NCI-H1092 (cell line): ENCODE data around the gene GH2.

Experiments
- DNase-seq: peaks from one replicate; lab custom pipeline; 2025; lab: John Stamatoyannopoulos, UW

Gene GH2

GRCh38 chr17:63840591-63841349, 41.0 kb downstream of the GH2 start:
- DNase-seq = no peak

DNA sequence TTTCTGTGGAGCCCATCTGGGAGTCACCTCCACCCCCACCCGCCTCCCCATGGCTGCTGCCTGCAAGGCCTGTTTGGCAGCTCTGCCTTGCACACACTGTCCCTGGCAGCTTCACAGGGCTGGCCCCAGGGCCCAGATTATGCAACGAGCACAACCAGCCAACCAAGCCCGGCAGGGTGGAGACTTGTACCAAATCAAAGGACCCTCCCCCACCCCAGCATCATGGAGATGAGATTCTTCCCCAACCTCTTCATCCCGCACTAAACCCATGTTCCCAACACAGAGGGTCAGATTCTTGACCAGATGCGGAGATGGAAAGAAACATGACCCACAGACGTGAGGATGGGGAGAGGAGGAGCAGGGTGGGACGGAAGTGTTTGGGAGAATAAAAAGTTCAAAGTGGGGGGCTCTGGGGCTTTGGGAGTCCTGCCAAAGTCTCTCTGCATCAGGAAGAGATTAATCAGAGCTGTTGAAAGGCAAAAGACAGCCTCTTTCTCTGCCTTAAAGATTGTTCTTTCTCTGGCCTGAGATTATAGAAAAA, 43.0 kb downstream of the GH2 start:
- DNase-seq = no peak

DNA sequence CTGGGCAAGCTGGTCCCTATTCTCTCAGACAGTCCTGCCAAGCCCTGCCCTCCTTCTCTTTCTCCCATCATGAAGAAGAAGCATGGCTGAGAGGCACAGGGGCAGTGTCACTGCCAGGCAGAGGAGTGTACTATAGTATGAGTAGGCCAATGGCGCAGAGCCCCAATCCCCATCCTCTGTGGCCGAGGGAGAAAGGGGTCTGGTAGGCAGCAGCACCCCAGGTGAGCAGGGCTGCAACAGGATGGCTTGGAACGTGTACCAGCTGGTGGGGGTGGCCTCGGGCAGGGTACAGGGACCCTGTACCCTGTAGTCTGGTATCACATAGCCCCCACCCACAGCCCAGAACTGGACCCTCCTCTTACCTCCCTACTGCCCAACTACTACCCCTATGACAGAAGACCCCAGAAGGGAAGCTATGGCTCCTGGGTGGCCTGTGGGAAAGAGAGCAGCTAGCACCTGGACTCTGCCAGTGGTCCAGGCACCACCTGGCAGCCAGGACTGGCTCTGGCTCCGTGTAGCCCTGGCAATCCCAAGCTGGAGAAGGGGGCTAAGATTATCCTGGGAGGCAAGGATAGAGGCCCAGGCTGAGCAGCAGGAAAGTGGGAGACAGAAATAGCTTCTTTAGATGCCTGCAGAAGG, 43.7 kb downstream of the GH2 start:
- DNase-seq = no peak

DNA sequence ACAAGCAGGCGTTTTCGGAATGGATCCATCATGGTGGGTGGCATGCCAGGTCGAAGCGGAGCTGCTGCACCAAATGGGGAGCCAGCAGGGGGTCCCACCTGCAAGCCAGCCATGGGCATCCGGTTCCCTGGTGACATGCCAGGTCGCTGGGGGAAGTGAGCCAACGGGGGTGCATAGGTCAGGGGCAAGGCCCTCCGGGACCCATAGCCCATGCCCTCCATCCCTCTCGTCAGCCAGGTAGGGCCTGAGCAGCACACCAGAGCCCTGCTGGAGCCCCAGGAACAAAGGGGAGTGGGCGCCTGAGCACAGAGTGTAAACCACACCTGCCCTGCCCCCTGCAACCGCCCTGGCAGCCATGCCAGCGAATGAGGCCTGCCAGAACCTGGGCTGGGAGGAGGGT, 44.3 kb downstream of the GH2 start:
- no peak for DNase-seq

- no peak for DNase-seq
Observed at GRCh38 chr17:63836811-63837210, 44.9 kb downstream of the GH2 start.

DNA sequence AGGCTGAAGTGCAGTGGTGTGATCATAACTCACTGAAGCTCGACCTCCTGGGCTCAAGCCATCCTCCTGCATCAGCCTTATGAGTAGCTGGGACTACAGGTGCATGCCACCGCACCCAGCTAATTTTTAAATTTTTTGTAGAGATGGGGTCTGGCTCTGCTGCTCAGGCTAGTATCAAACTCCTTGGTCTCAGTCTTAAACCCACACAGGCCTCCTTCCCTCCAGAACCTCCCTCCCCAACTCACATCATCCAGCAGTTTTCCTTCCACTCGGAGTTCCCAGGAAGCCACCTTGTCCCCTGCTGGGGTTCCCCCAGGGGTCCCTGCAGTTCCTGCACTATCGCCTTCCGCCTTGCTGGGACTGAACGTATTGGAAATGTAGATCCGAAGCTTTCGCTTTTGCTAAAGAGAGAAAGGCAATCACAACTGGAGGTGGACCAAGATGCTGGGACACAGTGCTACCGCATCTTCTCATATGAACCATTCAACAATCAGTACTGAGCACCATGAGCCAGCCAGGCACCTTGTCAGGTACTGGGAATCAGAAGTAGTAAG, 46.5 kb downstream of the GH2 start:
- no peak for DNase-seq

GRCh38 chr17:63834431-63835166, 47.1 kb downstream of the GH2 start:
- DNase-seq = peak; percentile 51

GRCh38 chr17:63833741-63834373, 47.9 kb downstream of the GH2 start:
- no peak for DNase-seq

DNA sequence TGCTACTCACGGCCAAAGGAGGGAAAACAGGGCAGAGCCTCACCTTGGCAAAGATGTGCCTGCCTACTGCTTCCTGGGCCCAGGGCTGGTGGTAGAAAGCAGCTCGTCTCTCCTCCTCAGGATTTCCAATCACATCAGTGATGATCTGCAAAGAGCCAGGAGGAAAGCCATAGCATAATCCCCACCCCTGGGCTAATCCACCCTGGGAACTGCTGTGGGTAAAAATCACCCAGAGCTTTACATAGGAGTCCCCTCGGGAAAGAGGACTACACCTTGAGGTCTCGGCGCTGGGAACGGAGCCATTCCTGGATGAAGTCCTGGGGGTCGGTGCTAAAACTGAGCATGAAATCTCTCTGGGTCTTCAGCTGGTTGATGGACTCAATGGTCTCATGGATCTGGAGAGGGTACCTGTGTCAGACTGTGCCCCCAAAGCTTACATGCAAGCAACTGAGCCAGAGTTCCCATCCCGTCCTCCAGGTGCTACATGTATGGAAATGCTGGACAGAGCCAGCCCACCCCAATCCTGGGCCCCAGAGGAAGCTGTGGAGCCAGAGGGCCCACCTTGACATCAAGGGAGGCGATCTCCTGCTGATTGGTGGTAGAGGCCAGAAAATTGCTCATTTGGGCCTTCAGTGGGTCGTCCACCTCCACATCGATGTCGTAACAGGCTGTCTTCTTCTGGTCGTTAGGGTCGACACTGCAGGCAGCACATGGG, 48.6 kb downstream of the GH2 start:
- no peak for DNase-seq

GRCh38 chr17:63832455-63832854, 49.3 kb downstream of the GH2 start:
- no peak for DNase-seq

DNA sequence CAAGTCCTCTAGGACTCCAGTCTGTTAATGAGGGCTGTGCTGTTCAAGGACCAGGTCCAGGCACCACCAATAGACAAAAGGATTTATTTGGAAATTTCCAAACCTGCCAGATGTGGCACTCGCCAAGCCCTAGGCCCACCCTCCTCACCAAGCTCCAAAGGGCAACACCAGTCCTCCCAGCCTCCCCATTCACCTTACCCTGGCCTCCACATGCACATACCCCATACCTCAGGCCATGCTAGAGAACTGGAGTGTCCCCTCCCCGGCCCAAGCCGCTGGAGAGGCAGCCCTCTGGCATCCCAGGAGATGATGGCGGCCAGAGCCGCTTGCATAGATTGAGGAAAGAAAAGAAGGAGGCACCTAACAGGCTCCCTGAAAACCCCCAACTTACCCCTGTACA, 49.7 kb downstream of the GH2 start:
- DNase-seq = no peak

DNA sequence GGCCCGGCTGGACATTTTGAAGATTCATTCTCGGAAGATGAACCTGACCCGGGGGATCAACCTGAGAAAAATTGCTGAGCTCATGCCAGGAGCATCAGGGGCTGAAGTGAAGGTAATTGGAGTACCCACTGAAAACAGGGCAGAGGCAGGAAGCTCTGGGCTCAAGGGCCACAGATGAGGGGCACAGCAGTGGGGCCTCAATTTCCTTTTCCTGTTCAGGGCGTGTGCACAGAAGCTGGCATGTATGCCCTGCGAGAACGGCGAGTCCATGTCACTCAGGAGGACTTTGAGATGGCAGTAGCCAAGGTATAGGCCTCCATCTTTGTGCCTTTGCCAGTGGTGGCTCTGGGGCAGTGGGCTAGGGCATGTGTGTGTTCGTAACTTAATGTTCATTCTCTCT, 50.2 kb downstream of the GH2 start:
- DNase-seq = no peak

GRCh38 chr17:63830904-63831491, 50.7 kb downstream of the GH2 start:
- DNase-seq = no peak

DNA sequence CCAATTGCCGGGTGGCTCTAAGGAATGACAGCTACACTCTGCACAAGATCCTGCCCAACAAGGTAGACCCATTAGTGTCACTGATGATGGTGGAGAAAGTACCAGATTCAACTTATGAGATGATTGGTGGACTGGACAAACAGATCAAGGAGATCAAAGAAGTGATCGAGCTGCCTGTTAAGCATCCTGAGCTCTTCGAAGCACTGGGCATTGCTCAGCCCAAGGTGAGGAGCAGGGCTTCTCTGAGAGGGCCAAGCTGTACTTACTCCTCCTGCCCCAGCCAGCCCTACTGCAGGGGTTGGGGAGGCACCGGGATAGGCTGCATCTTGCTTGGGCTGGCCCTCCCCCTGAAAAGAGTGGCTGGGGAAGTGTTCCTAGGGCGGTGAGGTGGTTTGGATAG, 51.5 kb downstream of the GH2 start:
- DNase-seq = no peak
